ENCODE measurements around the gene SORCS2. TPM values are rescaled to one million over a fixed set of nuclear protein-coding genes. Genes with fewer than 3 reads are reported as not detected.

SORCS2 gene
- total RNA-seq, 4 donors from 2014 or later, result 0.19 to 0.85 (median 0.66) TPM

GRCh38 chr4:7169134-7169533 is 23.2 kb upstream of the SORCS2 start:
- no peak for TF ChIP-seq CTCF (IDR thresholded peaks at IDR 0.05; ENCODE audit: low read depth)

GRCh38 chr4:7170012-7170411 is 22.3 kb upstream of the SORCS2 start:
- TF ChIP-seq CTCF (IDR thresholded peaks at IDR 0.05; ENCODE audit: low read depth), result no peak

GRCh38 chr4:7171191-7171900 is 21.0 kb upstream of the SORCS2 start:
- TF ChIP-seq CTCF (IDR thresholded peaks at IDR 0.05; ENCODE audit: low read depth), result no peak

- no peak for TF ChIP-seq CTCF (IDR thresholded peaks at IDR 0.05; ENCODE audit: low read depth)
Measured at GRCh38 chr4:7172508-7172907, 19.8 kb upstream of the SORCS2 start.

- no peak for TF ChIP-seq CTCF (IDR thresholded peaks at IDR 0.05; ENCODE audit: low read depth)
Measured at GRCh38 chr4:7172946-7173345, 19.4 kb upstream of the SORCS2 start.

- no peak for TF ChIP-seq CTCF (IDR thresholded peaks at IDR 0.05; ENCODE audit: low read depth)
Measured at GRCh38 chr4:7173841-7174449, 18.4 kb upstream of the SORCS2 start.

GRCh38 chr4:7179158-7179557 is 13.2 kb upstream of the SORCS2 start:
- TF ChIP-seq CTCF (IDR thresholded peaks at IDR 0.05; ENCODE audit: low read depth), result no peak
